GM12878 (cell line): ENCODE measurements around the gene GADD45A. TPM values are rescaled to one million over a fixed set of nuclear protein-coding genes. Genes with fewer than 3 reads are reported as not detected.

ENCODE experiments used
- ATAC-seq: fragments of 200-7000 bp; cut with Tn5 transposase; 3 replicates; pipeline ENCODE4 v1.9.1; 2020; ENCODE audit warnings: mild to moderate bottlenecking, moderate library complexity
- BruUV-seq: library from RNA; stranded (reverse); fragments of 400-500 nt; replicated peaks from 2 replicates; lab custom pipeline; 2021; lab: Mats Ljungman, UMichigan
- CTCF ChIA-PET: fragments of 300-600 bp; sonication (Branson Sonifier 250); formaldehyde crosslinking; extraction: SDS; loops from one replicate; lab custom pipeline; 2021; ENCODE audit warnings: inconsistent platforms; lab: Yijun Ruan, JAX
- POLR2A ChIA-PET: fragments of 350-600 bp; formaldehyde crosslinking; extraction: SDS; loops from one replicate; lab custom pipeline; 2021; ENCODE audit warnings: inconsistent platforms; lab: Charles Lee
- RAD21 ChIA-PET: fragments of 300-600 bp; sonication (Branson Sonifier 250); formaldehyde crosslinking; loops from one replicate; lab custom pipeline; 2023; ENCODE audit warnings: antibody characterized with exemption; ENCODE audit not compliant: unreplicated experiment; lab: Charles Lee
- SMC1A ChIA-PET: fragments of 300-600 bp; sonication (Branson Sonifier 250); formaldehyde crosslinking; loops from one replicate; lab custom pipeline; 2023; ENCODE audit not compliant: unreplicated experiment, uncharacterized antibody; lab: Charles Lee
- DNase-seq: peaks from one replicate; pipeline ENCODE4 v3.0.0-alpha.2; 2011; ENCODE audit warnings: low read depth, low spot score
- FAIRE-seq: peaks from 3 replicates; lab custom pipeline; 2011; peaks lifted over from hg19 to GRCh38; lab: Jason Lieb, UNC
- H2AFZ ChIP-seq: 2 replicates; pipeline ENCODE4 v1.6.0; 2011; ENCODE audit warnings: low read depth, low read length, control low read depth; ENCODE audit not compliant: control insufficient read depth
- H3K27ac ChIP-seq: 2 replicates; pipeline ENCODE4 v1.5.1; 2011; ENCODE audit warnings: control low read depth; ENCODE audit not compliant: control insufficient read depth, insufficient read depth
- H3K27me3 ChIP-seq, 2 experiments: replicated peaks in 1 of 2; 2 replicates each; pipeline versions ENCODE4 v1.6.0 to v1.6.1; 2011; ENCODE audit warnings: low read length in 1 of 2; ENCODE audit not compliant: control insufficient read depth in 2 of 2, insufficient read depth in 2 of 2
- H3K36me3 ChIP-seq, 2 experiments: 2 replicates each; pipeline ENCODE4 v1.5.1; 2011; ENCODE audit warnings: low read length in 1 of 2; ENCODE audit not compliant: control insufficient read depth in 2 of 2, insufficient read depth in 2 of 2
- H3K4me1 ChIP-seq: 2 replicates; pipeline ENCODE4 v1.6.1; 2011; ENCODE audit warnings: mild to moderate bottlenecking, low read length, moderate library complexity, mixed read lengths; ENCODE audit not compliant: control insufficient read depth, insufficient read depth
- H3K4me2 ChIP-seq: 2 replicates; pipeline ENCODE4 v1.6.0; 2011; ENCODE audit warnings: control low read depth; ENCODE audit not compliant: control insufficient read depth, insufficient read depth
- H3K4me3 ChIP-seq: fragments of 200-600 bp; sonication (generic); 2 replicates; pipeline ENCODE4 v1.5.1; 2016
- H3K79me2 ChIP-seq: 2 replicates; pipeline ENCODE4 v1.6.0; 2011; ENCODE audit warnings: low read length; ENCODE audit not compliant: control insufficient read depth, insufficient read depth
- H3K9ac ChIP-seq: 2 replicates; pipeline ENCODE4 v1.8.0; 2011; ENCODE audit warnings: low read length, control low read depth, mixed read lengths; ENCODE audit not compliant: control insufficient read depth, insufficient read depth
- H3K9me3 ChIP-seq: replicated peaks from 3 replicates; pipeline ENCODE4 v1.5.1; 2011; ENCODE audit warnings: mild to moderate bottlenecking, low read length; ENCODE audit not compliant: control insufficient read depth, insufficient read depth
- H4K20me1 ChIP-seq: 2 replicates; pipeline ENCODE4 v1.6.0; 2011; ENCODE audit not compliant: control insufficient read depth, insufficient read depth
- ASH2L ChIP-seq: fragments of 300-600, 200-600 bp; sonication (generic); IDR thresholded peaks from 2 replicates; pipeline ENCODE4 v1.6.1; 2017; ENCODE audit warnings: low read depth, mild to moderate bottlenecking, borderline replicate concordance
- BHLHE40 ChIP-seq, 2 experiments: fragments of 450-650 bp in 1 of 2; IDR thresholded peaks; 2 replicates each; pipeline ENCODE4 v1.6.1; 2011 to 2017; ENCODE audit warnings: low read depth in 2 of 2, borderline replicate concordance in 1 of 2, improper control_type of control experiment in 1 of 2, low read length in 1 of 2, mild to moderate bottlenecking in 1 of 2
- DPF2 ChIP-seq: fragments of 450-650 bp; IDR thresholded peaks from 2 replicates; pipeline ENCODE4 v1.6.1; 2017; ENCODE audit warnings: mild to moderate bottlenecking
- IRF4 ChIP-seq: IDR thresholded peaks from 2 replicates; pipeline ENCODE4 v1.6.1; 2011; ENCODE audit warnings: low read depth, low read length
- MAX ChIP-seq: IDR thresholded peaks from 2 replicates; pipeline ENCODE4 v1.6.1; 2012; ENCODE audit warnings: low read depth, low read length, improper control_type of control experiment
- MEF2B ChIP-seq: fragments of 450-650 bp; IDR thresholded peaks from 2 replicates; pipeline ENCODE4 v1.6.1; 2018; ENCODE audit warnings: mild to moderate bottlenecking, moderate library complexity; ENCODE audit not compliant: partially characterized antibody, poor library complexity, severe bottlenecking
- POLR2AphosphoS5 ChIP-seq: IDR thresholded peaks from 2 replicates; pipeline ENCODE4 v1.6.1; 2011; ENCODE audit warnings: mild to moderate bottlenecking, low read length, inconsistent platforms
- STAT3 ChIP-seq: IDR thresholded peaks from 2 replicates; pipeline ENCODE4 v1.6.1; 2011; ENCODE audit warnings: low read depth, low read length, improper control_type of control experiment
- ZBTB11 ChIP-seq: fragments of 450-650 bp; formaldehyde crosslinking; IDR thresholded peaks from 2 replicates; pipeline ENCODE4 v1.5.0; 2022; ENCODE audit warnings: mild to moderate bottlenecking, missing genetic modification characterization
- WGBS: methylation state at CpG from one replicate; pipeline ENCODE4 v1.1.6; 2016; ENCODE audit warnings: low lambda C conversion rate; ENCODE audit not compliant: insufficient replicate concordance, insufficient coverage; ENCODE audit errors: missing lambda C conversion rate; 5-methylcytosine and 5-hydroxymethylcytosine counted together
- in situ Hi-C: fragments of 300-500 bp; cut with MboI; formaldehyde crosslinking; loops from 9 replicates; pipeline ENCODE4 v1.14.3; 2018; ENCODE audit warnings: mixed read lengths
- intact Hi-C: fragments of 100-400 bp; cut with micrococcal nuclease; formaldehyde crosslinking; loops from one replicate; pipeline ENCODE4 v1.14.2; 2022; ENCODE audit not compliant: unreplicated experiment
- polyA plus RNA-seq, 11 experiments: library from polyadenylated mRNA; depleted of rRNA in 4 of 11; unstranded in 6 of 11; stranded (reverse) in 5 of 11; fragments of >200 nt; fragmentation: Nextera tagmentation in 4 of 11; fragmentation: Illumina TruSeq in 1 of 11; extraction: Ambion mirVana in 4 of 11; extraction: Trizol in 1 of 11; gene quantifications; 1 replicate in 1 of 11; 2 replicates in 10 of 11; pipeline versions ENCODE4 v1.2.1 to v1.2.3, GENCODE V29; 2011 to 2016; ENCODE audit warnings: inconsistent platforms in 2 of 11, missing spikeins in 2 of 11, low read depth in 1 of 11
- total RNA-seq, 4 experiments: library from RNA; depleted of rRNA in 3 of 4; stranded (reverse); fragments of >200 nt in 3 of 4; fragmentation: Illumina TruSeq in 1 of 4; extraction: Trizol in 1 of 4; gene quantifications; 2 replicates each; pipeline versions ENCODE4 v1.2.1 to v1.2.3, GENCODE V29; 2013 to 2021

GADD45A gene
- total and polyA plus RNA-seq, 10 of the 15 experiments (the other 5 are each of a cell fraction or from before 2014, with no cell fraction given) = 4.7 to 48.9 (median 18.5) TPM

GRCh38 chr1:67716800-67717199, 31.8 kb downstream of the GADD45A start:
- Histone ChIP-seq H3K27ac (no peak overlapping the region), H2AFZ (no peak overlapping the region), H3K4me3 (no peak overlapping the region), H3K9ac (no peak overlapping the region), H3K9me3 (no peaks in the 10 kb centered on the region), H3K4me2 (no peak overlapping the region), H3K4me1 (0 out of 2 replicates have a peak, but pooled peaks cover 2% of the 10 kb centered on the region), H4K20me1 (no peaks in the 10 kb centered on the region), H3K79me2 (no peaks in the 10 kb centered on the region), H3K27me3 (no peaks in the 10 kb centered on the region), H3K36me3 (no peaks in the 10 kb centered on the region)
- POLR2A ChIA-PET = no interaction called here
- RAD21 ChIA-PET = no interaction called here
- no TSS peak for BruUV-seq
- DNase-seq (no peak), ATAC-seq (no peak), FAIRE-seq (no peak)
- WGBS = 51% methylated on average over 4 of the region's 4 CpGs
- intact Hi-C loops = no loop called here
- TF ChIP-seq ASH2L = no peak
- TF ChIP-seq MAX = no peak
- TF ChIP-seq DPF2 = no peak
- SMC1A ChIA-PET = no interaction called here
- in situ Hi-C loops = no loop called here
- CTCF ChIA-PET = no interaction called here

GRCh38 chr1:67717876-67718275, 32.9 kb downstream of the GADD45A start:
- intact Hi-C loops = no loop called here
- WGBS = 77% methylated on average over 4 of the region's 4 CpGs
- ChIA-PET RAD21 (no interaction called here), POLR2A (interaction anchor here (0.7 kb wide), 1 partner anchor 14 kb away, joined by 3 read pairs; no protein-coding TSS in a partner anchor), CTCF (interaction anchor here (0.5 to 4.8 kb wide), 5 partner anchors 14 to 197 kb away, joined by 3 to 24 read pairs (median 4); no protein-coding TSS in a partner anchor), SMC1A (interaction anchor here (0.9 to 3.5 kb wide), 6 partner anchors 10 to 157 kb away, joined by 3 to 17 read pairs (median 4); no protein-coding TSS in a partner anchor)
- Histone ChIP-seq H3K36me3 (no peaks in the 10 kb centered on the region), H2AFZ (no peak overlapping the region), H3K27ac (no peak overlapping the region), H3K27me3 (no peaks in the 10 kb centered on the region), H3K9ac (no peak overlapping the region), H4K20me1 (no peaks in the 10 kb centered on the region), H3K4me2 (no peak overlapping the region), H3K4me3 (no peak overlapping the region), H3K4me1 (peaks cover 3% of the 10 kb centered on the region; the same call in 1 of the 2 replicates), H3K79me2 (no peaks in the 10 kb centered on the region), H3K9me3 (no peaks in the 10 kb centered on the region)
- DNase-seq (no peak), FAIRE-seq (no peak), ATAC-seq (no peak)
- BruUV-seq = no TSS peak
- TF ChIP-seq MEF2B = no peak
- TF ChIP-seq STAT3 = no peak
- TF ChIP-seq BHLHE40 (IDR thresholded peaks at IDR 0.05; ENCODE audit: borderline replicate concordance in 1 of 2, low read depth in 2 of 2, low read length in 1 of 2) = peak in 1 of 2 experiments; percentile 61; a peak in 2 of 4 replicates
- no peak for TF ChIP-seq POLR2AphosphoS5
- no peak for TF ChIP-seq ZBTB11 (CRISPR knock-in tag)
- TF ChIP-seq IRF4 = no peak
- in situ Hi-C loops = no loop called here
